Jurkat, Clone E6-1 (cell line): ENCODE measurements around the gene TACSTD2.

ENCODE experiments used
- DNase-seq: peaks from one replicate; pipeline ENCODE4 v3.0.0-alpha.2; 2011; ENCODE audit warnings: low read depth, low spot score
- H3K4me3 ChIP-seq: 2 replicates; pipeline ENCODE4 v1.5.1; 2011; ENCODE audit warnings: mild to moderate bottlenecking, low read length, control low read depth, moderate library complexity

Gene TACSTD2

GRCh38 chr1:58528518-58528917, 48.5 kb downstream of the TACSTD2 start:
- no peak for DNase-seq
- H3K4me3 ChIP-seq = no peak overlapping the region
